HepG2 (cell line): Measurements from ENCODE around the gene TEAD4. TPM values are rescaled to one million over a fixed set of nuclear protein-coding genes. Genes with fewer than 3 reads are reported as not detected.

ENCODE experiments used
- ATAC-seq: fragments of 200-7000 bp; cut with Tn5 transposase; 3 replicates; pipeline ENCODE4 v1.9.1; 2020; ENCODE audit warnings: mild to moderate bottlenecking, moderate library complexity
- BruUV-seq: library from RNA; stranded (reverse); fragments of 400-500 nt; replicated peaks from 2 replicates; lab custom pipeline; 2021; lab: Mats Ljungman, UMichigan
- CTCF ChIA-PET: fragments of 300-600 bp; formaldehyde crosslinking; extraction: SDS; loops from one replicate; lab custom pipeline; 2021; ENCODE audit warnings: low total read pairs, inconsistent platforms, low intra/inter-chr PET ratio; lab: Yijun Ruan, JAX
- POLR2A ChIA-PET: fragments of 350-600 bp; sonication (Branson Sonifier 250); formaldehyde crosslinking; loops from one replicate; lab custom pipeline; 2020; ENCODE audit warnings: antibody characterized with exemption, inconsistent platforms; lab: Yijun Ruan, JAX
- DNase-seq: peaks from one replicate; pipeline ENCODE4 v3.0.0-alpha.2; 2015; ENCODE audit warnings: low spot score
- FAIRE-seq: peaks from 3 replicates; lab custom pipeline; 2011; peaks lifted over from hg19 to GRCh38; lab: Jason Lieb, UNC
- H2AFZ ChIP-seq: one replicate; pipeline ENCODE4 v1.6.1; 2011; ENCODE audit warnings: low read length, inconsistent platforms
- H3K27ac ChIP-seq: fragments of 300-600 bp; 3 replicates; pipeline ENCODE4 v1.8.0; 2011; ENCODE audit warnings: mixed run types, mild to moderate bottlenecking, mixed read lengths, low read length, inconsistent platforms; ENCODE audit not compliant: insufficient read depth; ENCODE audit errors: extremely low read length
- H3K27me3 ChIP-seq, 2 experiments: fragments of 200-600 bp in 1 of 2; 2 replicates in 1 of 2; 3 replicates in 1 of 2; pipeline versions ENCODE4 v1.6.0 to v1.8.0; 2011; ENCODE audit warnings: low read length in 2 of 2, mild to moderate bottlenecking in 2 of 2, moderate library complexity in 2 of 2, inconsistent platforms in 1 of 2; ENCODE audit not compliant: insufficient read depth in 2 of 2, control insufficient read depth in 1 of 2
- H3K36me3 ChIP-seq, 2 experiments: fragments of 200-600 bp in 1 of 2; replicated peaks in 1 of 2; 2 replicates in 1 of 2; 3 replicates in 1 of 2; pipeline versions ENCODE4 v1.5.1 to v1.8.0; 2011; ENCODE audit warnings: low read length in 2 of 2, inconsistent platforms in 1 of 2; ENCODE audit not compliant: insufficient read depth in 2 of 2, control insufficient read depth in 1 of 2
- H3K4me1 ChIP-seq: 2 replicates; pipeline ENCODE4 v1.5.1; 2012; ENCODE audit warnings: low read length, inconsistent platforms; ENCODE audit not compliant: insufficient read depth
- H3K4me2 ChIP-seq: 2 replicates; pipeline ENCODE4 v1.6.0; 2011; ENCODE audit warnings: low read depth, low read length, inconsistent platforms
- H3K4me3 ChIP-seq, 3 experiments: fragments of 200-600 bp in 1 of 3; sonication (generic), shearing (Covaris generic) in 1 of 3; replicated peaks in 1 of 3; 2 replicates each; pipeline ENCODE4 v1.5.1; 2011 to 2016; ENCODE audit warnings: low read length in 3 of 3, inconsistent platforms in 2 of 3, low read depth in 2 of 3, mild to moderate bottlenecking in 2 of 3, control low read depth in 1 of 3, mixed read lengths in 1 of 3; ENCODE audit not compliant: insufficient read depth in 1 of 3
- H3K79me2 ChIP-seq: one replicate; pipeline ENCODE4 v1.6.1; 2011; ENCODE audit warnings: low read length, inconsistent platforms; ENCODE audit not compliant: insufficient read depth
- H3K9ac ChIP-seq: 2 replicates; pipeline ENCODE4 v1.6.0; 2011; ENCODE audit warnings: mild to moderate bottlenecking, low read depth, low read length, inconsistent platforms; ENCODE audit not compliant: insufficient read depth
- H3K9me3 ChIP-seq: 2 replicates; pipeline ENCODE4 v1.5.1; 2012; ENCODE audit warnings: mild to moderate bottlenecking, low read length
- H4K20me1 ChIP-seq: 2 replicates; pipeline ENCODE4 v1.6.0; 2011; ENCODE audit warnings: inconsistent platforms, mild to moderate bottlenecking, low read length, moderate library complexity; ENCODE audit not compliant: insufficient read depth
- BRCA1 ChIP-seq: sonication (generic); formaldehyde crosslinking; IDR thresholded peaks from 2 replicates; pipeline ENCODE4 v1.4.0; 2020; ENCODE audit warnings: missing genetic modification reagents
- HNF4G ChIP-seq, 2 experiments: sonication (generic) in 1 of 2; formaldehyde crosslinking in 1 of 2; IDR thresholded peaks; 2 replicates each; pipeline versions ENCODE4 v1.4.0 to v1.6.1; 2011 to 2020; ENCODE audit warnings: borderline replicate concordance in 2 of 2, low read depth in 2 of 2, mild to moderate bottlenecking in 2 of 2, low read length in 1 of 2, missing genetic modification reagents in 1 of 2, moderate library complexity in 1 of 2
- KDM4B ChIP-seq: sonication (generic); formaldehyde crosslinking; IDR thresholded peaks from 2 replicates; pipeline ENCODE4 v1.4.0; 2020; ENCODE audit warnings: missing genetic modification reagents
- KLF6 ChIP-seq: IDR thresholded peaks from 2 replicates; pipeline ENCODE4 v1.8.0; 2016; ENCODE audit warnings: missing biosample characterization, missing genetic modification reagents
- LCORL ChIP-seq, 2 experiments: fragments of 450-650 bp in 1 of 2; sonication (generic) in 1 of 2; formaldehyde crosslinking in 1 of 2; IDR thresholded peaks; 2 replicates each; pipeline versions ENCODE4 v1.5.0 to v1.6.1; 2017 to 2020; ENCODE audit warnings: antibody characterized with exemption in 1 of 2, missing genetic modification reagents in 1 of 2
- NR0B2 ChIP-seq: sonication (generic); formaldehyde crosslinking; IDR thresholded peaks from 2 replicates; pipeline ENCODE4 v1.4.0; 2020; ENCODE audit warnings: mild to moderate bottlenecking, missing genetic modification reagents
- RARA ChIP-seq: IDR thresholded peaks from 2 replicates; pipeline ENCODE4 v1.6.1; 2016; ENCODE audit warnings: missing genetic modification reagents, missing compliant biosample characterization
- RBAK ChIP-seq: sonication (generic); formaldehyde crosslinking; IDR thresholded peaks from 2 replicates; pipeline ENCODE4 v1.5.1; 2020; ENCODE audit warnings: mild to moderate bottlenecking, missing genetic modification reagents
- REPIN1 ChIP-seq: sonication (generic); formaldehyde crosslinking; IDR thresholded peaks from 2 replicates; pipeline ENCODE4 v1.8.0; 2022; ENCODE audit warnings: missing genetic modification reagents, low read depth, mild to moderate bottlenecking, borderline replicate concordance
- SCMH1 ChIP-seq: sonication (generic); formaldehyde crosslinking; IDR thresholded peaks from 2 replicates; pipeline ENCODE4 v1.9.0; 2021; ENCODE audit warnings: missing genetic modification reagents, mild to moderate bottlenecking, borderline replicate concordance
- SRSF1 ChIP-seq: fragments of 200-400 bp; formaldehyde crosslinking; optimal IDR thresholded peaks from 2 replicates; pipeline ENCODE3; 2017; ENCODE audit warnings: mild to moderate bottlenecking, low read depth, low read length, moderate library complexity
- TFE3 ChIP-seq: IDR thresholded peaks from 2 replicates; pipeline ENCODE4 v1.6.1; 2016
- TRIM22 ChIP-seq: fragments of 450-650 bp; IDR thresholded peaks from 2 replicates; pipeline ENCODE4 v1.6.1; 2017
- ZMYM4 ChIP-seq: sonication (generic); formaldehyde crosslinking; IDR thresholded peaks from 2 replicates; pipeline ENCODE4 v1.8.1; 2023; ENCODE audit warnings: mild to moderate bottlenecking, missing genetic modification reagents
- ZNF3 ChIP-seq: IDR thresholded peaks from 2 replicates; pipeline ENCODE4 v1.7.0; 2017; ENCODE audit warnings: inconsistent platforms
- ZNF329 ChIP-seq: sonication (generic); formaldehyde crosslinking; IDR thresholded peaks from 2 replicates; pipeline ENCODE4 v1.9.0; 2021; ENCODE audit warnings: low read depth, mild to moderate bottlenecking, missing genetic modification reagents
- ZNF644 ChIP-seq: IDR thresholded peaks from 2 replicates; pipeline ENCODE4 v1.6.1; 2016; ENCODE audit warnings: low read depth
- WGBS: methylation state at CpG from one replicate; pipeline ENCODE4 v1.1.6; 2017; ENCODE audit warnings: low lambda C conversion rate; 5-methylcytosine and 5-hydroxymethylcytosine counted together
- in situ Hi-C: cut with HindIII; loops from 2 replicates; pipeline ENCODE4 v1.10.0; 2017; ENCODE audit warnings: low pct_unique_long_range_greater_than_20kb; ENCODE audit not compliant: extremely low pct_ligation_motif_present
- intact Hi-C: fragments of 100-400 bp; cut with micrococcal nuclease; formaldehyde crosslinking; loops from one replicate; pipeline ENCODE4 v1.10.0; 2022; ENCODE audit not compliant: unreplicated experiment
- polyA plus RNA-seq, 8 experiments: library from polyadenylated mRNA; depleted of rRNA in 3 of 8; stranded (reverse) in 7 of 8; unstranded in 1 of 8; fragments of >200 nt; fragmentation: Illumina TruSeq in 4 of 8; extraction: Trizol in 4 of 8; gene quantifications; 2 replicates each; pipeline versions ENCODE4 v1.2.1 to v1.2.3, GENCODE V29; 2011 to 2016; ENCODE audit warnings: low read depth in 4 of 8, missing spikeins in 1 of 8, mixed read lengths in 1 of 8; ENCODE audit not compliant: insufficient read depth in 1 of 8
- total RNA-seq, 5 experiments: library from RNA; depleted of rRNA; stranded (reverse); fragments of >200 nt; fragmentation: Illumina TruSeq; extraction: Trizol; gene quantifications; 2 replicates each; pipeline ENCODE4 v1.2.3, GENCODE V29; 2016; ENCODE audit warnings: low read depth in 1 of 5
- TF ChIP-seq, protein P1 (sequence below): sonication (generic); formaldehyde crosslinking; conservative IDR thresholded peaks from 2 replicates; pipeline ENCODE4 v1.4.0; 2020; ENCODE audit warnings: mild to moderate bottlenecking, missing genetic modification reagents, moderate library complexity

TEAD4 gene
- total and polyA plus RNA-seq, 2 of the 13 experiments (the other 11 are each of a cell fraction or from before 2014, with no cell fraction given) = 45.0 to 69.4 TPM

- peak; percentile 66; the same call in 1 of the 2 replicates for TF ChIP-seq ZNF644 (CRISPR knock-in tag)
- peak; percentile 36; the same call in 1 of the 2 replicates for TF ChIP-seq RARA (CRISPR knock-in tag)
- TF ChIP-seq REPIN1 = no peak
- TF ChIP-seq, protein P1, sequence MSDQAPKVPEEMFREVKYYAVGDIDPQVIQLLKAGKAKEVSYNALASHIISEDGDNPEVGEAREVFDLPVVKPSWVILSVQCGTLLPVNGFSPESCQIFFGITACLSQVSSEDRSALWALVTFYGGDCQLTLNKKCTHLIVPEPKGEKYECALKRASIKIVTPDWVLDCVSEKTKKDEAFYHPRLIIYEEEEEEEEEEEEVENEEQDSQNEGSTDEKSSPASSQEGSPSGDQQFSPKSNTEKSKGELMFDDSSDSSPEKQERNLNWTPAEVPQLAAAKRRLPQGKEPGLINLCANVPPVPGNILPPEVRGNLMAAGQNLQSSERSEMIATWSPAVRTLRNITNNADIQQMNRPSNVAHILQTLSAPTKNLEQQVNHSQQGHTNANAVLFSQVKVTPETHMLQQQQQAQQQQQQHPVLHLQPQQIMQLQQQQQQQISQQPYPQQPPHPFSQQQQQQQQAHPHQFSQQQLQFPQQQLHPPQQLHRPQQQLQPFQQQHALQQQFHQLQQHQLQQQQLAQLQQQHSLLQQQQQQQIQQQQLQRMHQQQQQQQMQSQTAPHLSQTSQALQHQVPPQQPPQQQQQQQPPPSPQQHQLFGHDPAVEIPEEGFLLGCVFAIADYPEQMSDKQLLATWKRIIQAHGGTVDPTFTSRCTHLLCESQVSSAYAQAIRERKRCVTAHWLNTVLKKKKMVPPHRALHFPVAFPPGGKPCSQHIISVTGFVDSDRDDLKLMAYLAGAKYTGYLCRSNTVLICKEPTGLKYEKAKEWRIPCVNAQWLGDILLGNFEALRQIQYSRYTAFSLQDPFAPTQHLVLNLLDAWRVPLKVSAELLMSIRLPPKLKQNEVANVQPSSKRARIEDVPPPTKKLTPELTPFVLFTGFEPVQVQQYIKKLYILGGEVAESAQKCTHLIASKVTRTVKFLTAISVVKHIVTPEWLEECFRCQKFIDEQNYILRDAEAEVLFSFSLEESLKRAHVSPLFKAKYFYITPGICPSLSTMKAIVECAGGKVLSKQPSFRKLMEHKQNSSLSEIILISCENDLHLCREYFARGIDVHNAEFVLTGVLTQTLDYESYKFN (CRISPR knock-in tag) = peak; percentile 70
- no peak for TF ChIP-seq LCORL (IDR thresholded peaks at IDR 0.05)
- peak; percentile 70 for TF ChIP-seq LCORL (CRISPR knock-in tag; IDR thresholded peaks at IDR 0.05)
- peak; percentile 67 for TF ChIP-seq HNF4G (IDR thresholded peaks at IDR 0.05; ENCODE audit: borderline replicate concordance, low read depth, low read length)
- TF ChIP-seq HNF4G (CRISPR knock-in tag; IDR thresholded peaks at IDR 0.05; ENCODE audit: borderline replicate concordance, low read depth) = peak; percentile 83; the same call in 1 of the 2 replicates
- 0 out of 2 replicates have a peak, but pooled peaks have one; percentile 14 for TF ChIP-seq ZMYM4 (CRISPR knock-in tag)
These were observed 8.5 kb downstream of the TEAD4 start (continued) for GRCh38 chr12:2967651-2968050.

DNA sequence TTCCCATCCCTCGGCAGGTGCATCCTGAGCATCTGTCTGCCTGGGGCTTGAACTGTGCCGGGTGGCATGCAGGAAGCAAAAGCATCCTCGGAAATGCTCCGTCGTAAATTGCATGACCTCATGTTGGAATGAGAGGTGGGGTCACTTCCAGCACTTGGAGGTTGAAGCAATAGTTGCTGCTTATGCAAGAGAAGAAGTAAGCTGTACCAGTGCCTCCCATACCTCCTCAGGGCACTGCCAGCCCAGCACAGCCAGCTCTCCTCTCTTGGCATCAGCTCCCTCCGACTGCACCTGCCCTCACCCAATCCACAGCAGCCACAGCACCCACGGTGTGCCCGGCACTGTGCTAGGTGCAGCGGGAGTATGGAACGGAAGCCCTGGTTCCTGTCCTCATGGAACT lies 11.5 kb downstream of the TEAD4 start:
- Histone ChIP-seq H3K27ac (no peak overlapping the region), H3K9ac (no peak overlapping the region), H3K9me3 (no peaks in the 10 kb centered on the region), H3K36me3 (peaks cover 22 to 45% of the 10 kb centered on the region in 2 experiments), H4K20me1 (peaks cover 2% of the 10 kb centered on the region; the same call in 1 of the 2 replicates), H3K4me1 (peaks cover 31% of the 10 kb centered on the region), H3K79me2 (peaks cover 83% of the 10 kb centered on the region), H2AFZ (no peak overlapping the region), H3K27me3 (no peaks in the 10 kb centered on the region), H3K4me2 (no peak overlapping the region), H3K4me3 (no peak overlapping the region)
- ATAC-seq (no peak), FAIRE-seq (no peak), DNase-seq (no peak)
- ChIA-PET CTCF (no interaction called here), POLR2A (no interaction called here)
- in situ Hi-C loops (no loop called here), intact Hi-C loops (no loop called here)
- 92% methylated on average over 10 of the region's 10 CpGs for WGBS
- BruUV-seq = no TSS peak
- TF ChIP-seq SRSF1 = no peak
- no peak for TF ChIP-seq NR0B2 (CRISPR knock-in tag)
- no peak for TF ChIP-seq RBAK (CRISPR knock-in tag)
- TF ChIP-seq TRIM22 = no peak
- no peak for TF ChIP-seq ZNF3 (CRISPR knock-in tag)
- TF ChIP-seq TFE3 (CRISPR knock-in tag) = no peak
- TF ChIP-seq ZNF329 (CRISPR knock-in tag) = no peak
- TF ChIP-seq SCMH1 (CRISPR knock-in tag) = no peak
- TF ChIP-seq KDM4B = no peak
- no peak for TF ChIP-seq BRCA1
- TF ChIP-seq KLF6 = no peak
